K562 (cell line): ENCODE results near the gene HLA-DOA. TPM values are rescaled to one million over a fixed set of nuclear protein-coding genes. Genes with fewer than 3 reads are reported as not detected.

Source experiments
- CUX1 ChIP-seq: fragments of 200-800 bp; sonication (Bioruptor generic); IDR thresholded peaks from 2 replicates; pipeline ENCODE4 v1.6.1; 2016; ENCODE audit warnings: missing genetic modification characterization, missing compliant biosample characterization
- FOXK1 ChIP-seq: sonication (generic); formaldehyde crosslinking; IDR thresholded peaks from 2 replicates; pipeline ENCODE4 v1.8.0; 2022; ENCODE audit warnings: missing genetic modification reagents, mild to moderate bottlenecking, borderline replicate concordance
- FOXK2 ChIP-seq, 2 experiments: fragments of 450-650 bp; IDR thresholded peaks in 1 of 2; conservative IDR thresholded peaks in 1 of 2; 2 replicates each; pipeline ENCODE4 v1.6.1; 2016; ENCODE audit warnings: low read depth in 2 of 2, mild to moderate bottlenecking in 1 of 2
- GMEB1 ChIP-seq: fragments of 250-450 bp; sonication (Bioruptor Pico); IDR thresholded peaks from 2 replicates; pipeline ENCODE4 v1.4.0; 2020; ENCODE audit warnings: mild to moderate bottlenecking
- NELFE ChIP-seq: IDR thresholded peaks from 2 replicates; pipeline ENCODE4 v1.6.1; 2011; ENCODE audit warnings: mild to moderate bottlenecking; ENCODE audit not compliant: insufficient read depth, insufficient read length
- PCBP1 ChIP-seq: fragments of 200-400 bp; formaldehyde crosslinking; IDR thresholded peaks from 2 replicates; pipeline ENCODE4 v1.6.1; 2018; ENCODE audit warnings: mild to moderate bottlenecking, low read depth, low read length; ENCODE audit not compliant: poor library complexity, severe bottlenecking
- RAD21 ChIP-seq, 2 experiments: fragments of 250-450 bp in 1 of 2; fragments of 450-650 bp in 1 of 2; sonication (Bioruptor Pico) in 1 of 2; formaldehyde crosslinking in 1 of 2; IDR thresholded peaks in 1 of 2; conservative IDR thresholded peaks in 1 of 2; 2 replicates each; pipeline versions ENCODE4 v1.4.0 to v1.8.0; 2020 to 2022; ENCODE audit warnings: mild to moderate bottlenecking in 2 of 2, moderate library complexity in 1 of 2
- RBM22 ChIP-seq: fragments of 200-400 bp; formaldehyde crosslinking; IDR thresholded peaks from 2 replicates; pipeline ENCODE4 v1.6.1; 2018; ENCODE audit warnings: low read length, low read depth; ENCODE audit not compliant: poor library complexity, severe bottlenecking
- SAFB2 ChIP-seq: fragments of 200-400 bp; formaldehyde crosslinking; IDR thresholded peaks from 2 replicates; pipeline ENCODE4 v1.6.1; 2018; ENCODE audit warnings: borderline replicate concordance, low read length, low read depth, moderate library complexity; ENCODE audit not compliant: severe bottlenecking
- SLC30A9 ChIP-seq: fragments of 250-450 bp; sonication (Bioruptor Pico); IDR thresholded peaks from 2 replicates; pipeline ENCODE4 v1.8.0; 2022; ENCODE audit warnings: mild to moderate bottlenecking, moderate library complexity
- SP1 ChIP-seq: sonication (generic); formaldehyde crosslinking; IDR thresholded peaks from 2 replicates; pipeline ENCODE4 v1.8.1; 2022; ENCODE audit warnings: mild to moderate bottlenecking, missing genetic modification reagents
- ZNF76 ChIP-seq: fragments of 250-450 bp; sonication (Bioruptor Pico); IDR thresholded peaks from 2 replicates; pipeline ENCODE4 v1.4.0; 2020; ENCODE audit warnings: mild to moderate bottlenecking, moderate library complexity, borderline replicate concordance
- polyA plus RNA-seq, 8 experiments: library from polyadenylated mRNA; depleted of rRNA in 4 of 8; stranded (reverse) in 5 of 8; unstranded in 3 of 8; fragments of >200 nt; fragmentation: Nextera tagmentation in 2 of 8; fragmentation: Illumina TruSeq in 1 of 8; extraction: Ambion mirVana in 2 of 8; extraction: Trizol in 1 of 8; gene quantifications; 2 replicates each; pipeline versions ENCODE4 v1.2.1 to v1.2.3, GENCODE V29; 2011 to 2014; ENCODE audit warnings: inconsistent platforms in 1 of 8, missing spikeins in 1 of 8
- total RNA-seq, 7 experiments: library from RNA; depleted of rRNA in 6 of 7; stranded (reverse); fragments of >200 nt in 6 of 7; fragmentation: Illumina TruSeq in 2 of 7; extraction: Trizol in 2 of 7; gene quantifications; 2 replicates each; pipeline versions ENCODE4 v1.2.1 to v1.2.3, GENCODE V29; 2011 to 2021; ENCODE audit warnings: low replicate concordance in 1 of 7
- TF ChIP-seq, protein P1 (sequence below): IDR thresholded peaks from 2 replicates; pipeline ENCODE4 v1.6.1; 2014; ENCODE audit warnings: antibody characterized with exemption
- TF ChIP-seq, protein P2 (sequence below): sonication (generic); formaldehyde crosslinking; IDR thresholded peaks from 2 replicates; pipeline ENCODE4 v1.8.1; 2023; ENCODE audit warnings: mild to moderate bottlenecking, missing genetic modification reagents

The HLA-DOA gene
- total and polyA plus RNA-seq, 9 of the 15 experiments (the other 6 are each of a cell fraction or from before 2014, with no cell fraction given): 0.07 TPM; not detected in 8

DNA sequence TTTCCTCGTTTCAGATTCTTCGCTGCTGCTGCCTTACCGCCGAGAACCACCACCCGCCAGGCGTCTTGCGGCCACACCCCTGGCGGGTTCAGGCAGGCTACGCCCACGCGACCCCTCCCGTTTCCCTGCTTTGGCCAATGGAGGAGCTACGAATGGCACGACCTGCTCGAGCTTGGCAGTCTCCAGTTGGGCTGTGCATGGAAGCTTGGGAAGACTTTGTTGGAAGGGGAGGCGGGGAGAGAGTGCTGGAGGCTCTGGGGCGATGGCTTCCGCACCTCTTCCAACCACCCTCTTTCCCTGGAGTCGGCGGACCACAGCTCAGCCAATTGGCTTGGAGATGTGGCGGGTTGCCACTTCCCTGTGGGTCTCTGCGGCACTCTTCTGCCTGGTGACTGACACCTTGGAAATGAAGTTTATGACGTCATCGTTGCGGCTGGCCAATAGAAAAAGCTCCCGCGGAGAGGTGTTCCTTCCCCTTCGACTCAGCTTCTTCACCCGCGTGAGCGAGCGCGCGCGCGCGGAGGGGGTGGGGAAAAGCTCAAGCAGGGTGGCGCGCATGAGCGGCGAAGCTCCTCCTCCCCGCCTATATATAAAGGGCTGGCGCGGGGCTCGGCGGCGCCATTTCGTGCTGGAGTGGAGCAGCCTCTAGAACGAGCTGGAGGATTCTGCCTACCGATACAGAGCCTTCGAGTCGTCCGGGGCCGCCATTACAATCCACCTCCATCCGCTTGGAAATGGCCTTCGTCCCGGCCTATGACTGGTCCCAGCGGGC lies 37.6 kb downstream of the HLA-DOA start (continued):
- TF ChIP-seq FOXK2 (conservative IDR thresholded peaks at IDR 0.05 in 1 of 2, IDR thresholded peaks at IDR 0.05 in 1 of 2; ENCODE audit: low read depth in 2 of 2): peak in 1 of 2 experiments; percentile 72; a peak in 1 of 4 replicates
- peak; percentile 0 for TF ChIP-seq RBM22
- TF ChIP-seq PCBP1: peak; percentile 96
- peak; percentile 60; the same call in 1 of the 2 replicates for TF ChIP-seq GMEB1 (CRISPR knock-in tag)
- peak in 1 of 2 experiments; percentile 11; a peak in 1 of 4 replicates for TF ChIP-seq RAD21 (CRISPR knock-in tag; conservative IDR thresholded peaks at IDR 0.05 in 1 of 2, IDR thresholded peaks at IDR 0.05 in 1 of 2)
- TF ChIP-seq, protein P1, sequence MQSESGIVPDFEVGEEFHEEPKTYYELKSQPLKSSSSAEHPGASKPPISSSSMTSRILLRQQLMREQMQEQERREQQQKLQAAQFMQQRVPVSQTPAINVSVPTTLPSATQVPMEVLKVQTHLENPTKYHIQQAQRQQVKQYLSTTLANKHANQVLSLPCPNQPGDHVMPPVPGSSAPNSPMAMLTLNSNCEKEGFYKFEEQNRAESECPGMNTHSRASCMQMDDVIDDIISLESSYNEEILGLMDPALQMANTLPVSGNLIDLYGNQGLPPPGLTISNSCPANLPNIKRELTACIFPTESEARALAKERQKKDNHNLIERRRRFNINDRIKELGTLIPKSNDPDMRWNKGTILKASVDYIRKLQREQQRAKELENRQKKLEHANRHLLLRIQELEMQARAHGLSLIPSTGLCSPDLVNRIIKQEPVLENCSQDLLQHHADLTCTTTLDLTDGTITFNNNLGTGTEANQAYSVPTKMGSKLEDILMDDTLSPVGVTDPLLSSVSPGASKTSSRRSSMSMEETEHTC: peak; percentile 25; the same call in 1 of the 2 replicates
- TF ChIP-seq, protein P2, sequence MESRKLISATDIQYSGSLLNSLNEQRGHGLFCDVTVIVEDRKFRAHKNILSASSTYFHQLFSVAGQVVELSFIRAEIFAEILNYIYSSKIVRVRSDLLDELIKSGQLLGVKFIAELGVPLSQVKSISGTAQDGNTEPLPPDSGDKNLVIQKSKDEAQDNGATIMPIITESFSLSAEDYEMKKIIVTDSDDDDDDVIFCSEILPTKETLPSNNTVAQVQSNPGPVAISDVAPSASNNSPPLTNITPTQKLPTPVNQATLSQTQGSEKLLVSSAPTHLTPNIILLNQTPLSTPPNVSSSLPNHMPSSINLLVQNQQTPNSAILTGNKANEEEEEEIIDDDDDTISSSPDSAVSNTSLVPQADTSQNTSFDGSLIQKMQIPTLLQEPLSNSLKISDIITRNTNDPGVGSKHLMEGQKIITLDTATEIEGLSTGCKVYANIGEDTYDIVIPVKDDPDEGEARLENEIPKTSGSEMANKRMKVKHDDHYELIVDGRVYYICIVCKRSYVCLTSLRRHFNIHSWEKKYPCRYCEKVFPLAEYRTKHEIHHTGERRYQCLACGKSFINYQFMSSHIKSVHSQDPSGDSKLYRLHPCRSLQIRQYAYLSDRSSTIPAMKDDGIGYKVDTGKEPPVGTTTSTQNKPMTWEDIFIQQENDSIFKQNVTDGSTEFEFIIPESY (CRISPR knock-in tag): peak; percentile 47; the same call in 1 of the 2 replicates
- no peak for TF ChIP-seq CUX1 (CRISPR knock-in tag)
- no peak for TF ChIP-seq SAFB2
- no peak; the same call in 1 of the 2 replicates for TF ChIP-seq SLC30A9 (CRISPR knock-in tag)
- peak; percentile 100 for TF ChIP-seq NELFE
- peak; percentile 95 for TF ChIP-seq ZNF76 (CRISPR knock-in tag)
- 0 out of 2 replicates have a peak, but pooled peaks have one; percentile 11 for TF ChIP-seq FOXK1
- TF ChIP-seq SP1 (CRISPR knock-in tag): peak; percentile 14
